ENCODE measurements around the gene DUSP1. TPM values are rescaled to one million over a fixed set of nuclear protein-coding genes. Genes with fewer than 3 reads are reported as not detected.
A peak's percentile ranks its signal among the peaks of the same experiment; 100 is the strongest.

The DUSP1 gene
- total and polyA plus RNA-seq, 2 of the 13 experiments (the other 11 are each of a cell fraction or from before 2014, with no cell fraction given) = 27.1 to 55.5 TPM

GRCh38 chr5:172772112-172772906 lies 1.3 kb upstream of the DUSP1 start (continued):
- TF ChIP-seq ZNF280B (CRISPR knock-in tag; IDR thresholded peaks at IDR 0.05; ENCODE audit: borderline replicate concordance) = peak; percentile 67; the same call in 1 of the 2 replicates
- TF ChIP-seq SUZ12 (IDR thresholded peaks at IDR 0.05; ENCODE audit: low read depth, low read length) = no peak
- peak; percentile 56 to 78; a peak in 3 of 4 replicates for TF ChIP-seq HMGXB4 (CRISPR knock-in tag; IDR thresholded peaks at IDR 0.05; ENCODE audit: borderline replicate concordance in 1 of 2, low read depth in 1 of 2)
- peak; percentile 94; the same call in 1 of the 2 replicates for TF ChIP-seq E2F2 (CRISPR knock-in tag; IDR thresholded peaks at IDR 0.05; ENCODE audit: borderline replicate concordance)
- TF ChIP-seq ZNF7 (CRISPR knock-in tag; IDR thresholded peaks at IDR 0.05) = no peak
- TF ChIP-seq ZFP91 (CRISPR knock-in tag; IDR thresholded peaks at IDR 0.05; ENCODE audit: borderline replicate concordance) = peak; percentile 79; the same call in 1 of the 2 replicates
- TF ChIP-seq ZNF34 (CRISPR knock-in tag; IDR thresholded peaks at IDR 0.05; ENCODE audit: borderline replicate concordance) = no peak
- TF ChIP-seq ZNF441 (CRISPR knock-in tag; IDR thresholded peaks at IDR 0.05; ENCODE audit: borderline replicate concordance) = peak; percentile 87
- peak; percentile 27; the same call in 1 of the 2 replicates for TF ChIP-seq CREB3 (CRISPR knock-in tag; IDR thresholded peaks at IDR 0.05)
- TF ChIP-seq ZNF512 (CRISPR knock-in tag; IDR thresholded peaks at IDR 0.05) = no peak
- no peak for TF ChIP-seq SMAD1 (CRISPR knock-in tag; IDR thresholded peaks at IDR 0.05; ENCODE audit: borderline replicate concordance, low read depth)
- TF ChIP-seq HBP1 (CRISPR knock-in tag; IDR thresholded peaks at IDR 0.05; ENCODE audit: low read depth) = no peak; the same call in 1 of the 2 replicates
- no peak for TF ChIP-seq ZNF782 (CRISPR knock-in tag; IDR thresholded peaks at IDR 0.05; ENCODE audit: borderline replicate concordance)
- TF ChIP-seq CHD2 (IDR thresholded peaks at IDR 0.05; ENCODE audit: low read depth, low read length) = peak; percentile 64; the same call in 1 of the 2 replicates
- peak; percentile 84 for TF ChIP-seq HNRNPL (IDR thresholded peaks at IDR 0.05; ENCODE audit: low read depth, low read length)
- peak; percentile 94; the same call in 1 of the 2 replicates for TF ChIP-seq ZNF292 (CRISPR knock-in tag; IDR thresholded peaks at IDR 0.05; ENCODE audit: borderline replicate concordance, low read depth)
